GM12892 (cell line): ENCODE data around the gene LMNB1.

ENCODE experiments used
- POLR2A ChIP-seq: IDR thresholded peaks from 2 replicates; pipeline ENCODE4 v1.6.1; 2011; ENCODE audit warnings: low read depth, low read length, control low read depth
- POLR2AphosphoS5 ChIP-seq: IDR thresholded peaks from 2 replicates; pipeline ENCODE4 v1.6.1; 2011; ENCODE audit warnings: low read depth, low read length, control low read depth
- TAF1 ChIP-seq: IDR thresholded peaks from 2 replicates; pipeline ENCODE4 v1.6.1; 2011; ENCODE audit warnings: low read depth, mild to moderate bottlenecking, control low read depth, low read length, borderline replicate concordance

DNA sequence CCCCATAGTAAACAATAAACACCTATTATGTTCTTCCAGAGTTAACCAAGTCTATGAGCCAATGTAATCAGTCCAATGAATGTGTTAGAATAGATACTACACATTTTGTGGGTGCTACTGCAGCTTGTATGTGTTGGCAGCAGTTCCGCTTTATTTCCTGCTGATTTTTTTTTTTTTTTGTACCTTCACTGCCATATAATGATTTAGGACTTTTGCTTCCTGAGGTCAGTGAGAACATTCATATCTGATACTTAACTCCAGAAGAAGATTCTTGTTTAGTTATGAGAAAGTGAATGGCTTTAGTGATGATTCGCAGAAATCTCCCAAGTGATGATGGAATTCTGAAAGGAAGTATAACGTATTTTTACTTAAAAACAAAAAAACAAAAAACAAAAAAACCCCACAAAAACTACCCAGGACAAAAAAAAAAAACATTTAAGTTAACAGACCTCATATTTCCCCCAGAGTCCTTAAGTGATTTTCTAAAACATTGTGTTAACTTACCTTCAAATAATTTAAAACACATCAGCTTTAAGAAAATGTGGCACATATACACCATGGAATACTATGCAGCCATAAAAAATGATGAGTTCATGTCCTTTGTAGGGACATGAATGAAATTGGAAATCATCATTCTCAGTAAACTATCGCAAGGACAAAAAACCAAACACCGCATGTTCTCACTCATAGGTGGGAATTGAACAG is 24.7 kb upstream of the LMNB1 start:
- TF ChIP-seq POLR2AphosphoS5 (no peak), POLR2A (no peak), TAF1 (no peak)
